GM12872 (cell line): Measurements from ENCODE around the gene SLC12A7.

Source experiments
- CTCF ChIP-seq: IDR thresholded peaks from 3 replicates; pipeline ENCODE4 v1.5.1; 2011; ENCODE audit warnings: low read depth, mild to moderate bottlenecking, low read length, moderate library complexity; ENCODE audit not compliant: insufficient read depth

SLC12A7 gene

GRCh38 chr5:1058083-1058945 lies 53.5 kb downstream of the SLC12A7 start:
- no peak for TF ChIP-seq CTCF

GRCh38 chr5:1057485-1058082 lies 54.3 kb downstream of the SLC12A7 start:
- no peak for TF ChIP-seq CTCF

GRCh38 chr5:1056611-1057484 lies 55.0 kb downstream of the SLC12A7 start:
- TF ChIP-seq CTCF, result no peak

- TF ChIP-seq CTCF, result no peak
Measured at GRCh38 chr5:1055896-1056610, 55.8 kb downstream of the SLC12A7 start.

- TF ChIP-seq CTCF, result no peak
Measured at GRCh38 chr5:1054799-1055775, 56.8 kb downstream of the SLC12A7 start.

GRCh38 chr5:1054018-1054798 lies 57.7 kb downstream of the SLC12A7 start:
- no peak for TF ChIP-seq CTCF
